Measurements from ENCODE around the gene CAV3.

DNA sequence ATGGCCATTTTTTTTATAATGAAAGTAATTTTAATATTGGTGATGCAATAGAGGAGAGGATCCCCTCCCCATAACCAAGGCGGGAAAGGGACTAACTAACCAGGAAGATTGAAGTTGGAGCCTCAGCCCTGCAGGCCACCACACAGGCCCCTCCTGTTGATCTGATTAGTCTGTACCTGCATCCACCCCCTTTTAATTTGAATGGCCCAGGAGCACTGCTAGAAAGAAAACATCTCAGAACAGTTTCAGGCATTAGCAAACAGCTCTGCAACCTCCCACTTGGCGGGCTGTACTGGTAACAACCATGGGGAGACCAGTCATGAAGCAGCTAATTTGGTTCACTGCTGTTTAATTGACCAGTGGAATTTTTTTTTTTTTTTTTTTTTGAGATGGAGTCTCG lies 10.3 kb downstream of the CAV3 start:
- TF ChIP-seq, protein P1, sequence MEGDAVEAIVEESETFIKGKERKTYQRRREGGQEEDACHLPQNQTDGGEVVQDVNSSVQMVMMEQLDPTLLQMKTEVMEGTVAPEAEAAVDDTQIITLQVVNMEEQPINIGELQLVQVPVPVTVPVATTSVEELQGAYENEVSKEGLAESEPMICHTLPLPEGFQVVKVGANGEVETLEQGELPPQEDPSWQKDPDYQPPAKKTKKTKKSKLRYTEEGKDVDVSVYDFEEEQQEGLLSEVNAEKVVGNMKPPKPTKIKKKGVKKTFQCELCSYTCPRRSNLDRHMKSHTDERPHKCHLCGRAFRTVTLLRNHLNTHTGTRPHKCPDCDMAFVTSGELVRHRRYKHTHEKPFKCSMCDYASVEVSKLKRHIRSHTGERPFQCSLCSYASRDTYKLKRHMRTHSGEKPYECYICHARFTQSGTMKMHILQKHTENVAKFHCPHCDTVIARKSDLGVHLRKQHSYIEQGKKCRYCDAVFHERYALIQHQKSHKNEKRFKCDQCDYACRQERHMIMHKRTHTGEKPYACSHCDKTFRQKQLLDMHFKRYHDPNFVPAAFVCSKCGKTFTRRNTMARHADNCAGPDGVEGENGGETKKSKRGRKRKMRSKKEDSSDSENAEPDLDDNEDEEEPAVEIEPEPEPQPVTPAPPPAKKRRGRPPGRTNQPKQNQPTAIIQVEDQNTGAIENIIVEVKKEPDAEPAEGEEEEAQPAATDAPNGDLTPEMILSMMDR (IDR thresholded peaks at IDR 0.05) = no peak
- TF ChIP-seq POLR2A (IDR thresholded peaks at IDR 0.05) (no peak), EP300 (IDR thresholded peaks at IDR 0.05) (no peak)

Measured in ovary (tissue), 3 donors.